A172 (cell line): ENCODE results near the gene INPP4A. TPM values are rescaled to one million over a fixed set of nuclear protein-coding genes. Genes with fewer than 3 reads are reported as not detected.

Source experiments
- DNase-seq: peaks from one replicate; pipeline ENCODE4 v3.0.0-alpha.2; 2015; ENCODE audit warnings: low spot score
- total RNA-seq: library from RNA; depleted of rRNA; stranded (reverse); fragments of >200 nt; shearing (Covaris generic); gene quantifications from 2 replicates; pipeline ENCODE4 v1.2.3, GENCODE V29; 2014

INPP4A gene
- total RNA-seq, 1 experiment from 2014 or later: 22.0 TPM

- DNase-seq: no peak
These were observed 16.2 kb downstream of the INPP4A start for GRCh38 chr2:98460573-98461497.

GRCh38 chr2:98461498-98462049 is 16.9 kb downstream of the INPP4A start:
- no peak for DNase-seq

GRCh38 chr2:98463081-98463481 is 18.4 kb downstream of the INPP4A start:
- DNase-seq: no peak

- DNase-seq: no peak
These were observed 18.9 kb downstream of the INPP4A start for GRCh38 chr2:98463551-98463971.

GRCh38 chr2:98463988-98464771 is 19.5 kb downstream of the INPP4A start:
- DNase-seq: no peak

- DNase-seq: no peak
These were observed 20.2 kb downstream of the INPP4A start for GRCh38 chr2:98464772-98465310.

GRCh38 chr2:98465456-98466226 is 21.0 kb downstream of the INPP4A start:
- peak; percentile 79 for DNase-seq

- no peak for DNase-seq
These were observed 22.5 kb downstream of the INPP4A start for GRCh38 chr2:98467082-98467536.

- no peak for DNase-seq
These were observed 23.0 kb downstream of the INPP4A start for GRCh38 chr2:98467652-98468051.

- peak; percentile 18 for DNase-seq
These were observed 24.1 kb downstream of the INPP4A start for GRCh38 chr2:98468621-98469236.

- DNase-seq: no peak
These were observed 25.3 kb downstream of the INPP4A start for GRCh38 chr2:98469862-98470544.

- DNase-seq: no peak
These were observed 26.2 kb downstream of the INPP4A start for GRCh38 chr2:98470851-98471255.

GRCh38 chr2:98471402-98472131 is 26.9 kb downstream of the INPP4A start:
- DNase-seq: no peak

GRCh38 chr2:98472132-98472650 is 27.5 kb downstream of the INPP4A start:
- no peak for DNase-seq

- DNase-seq: no peak
These were observed 28.5 kb downstream of the INPP4A start for GRCh38 chr2:98472961-98473746.

- DNase-seq: no peak
These were observed 29.5 kb downstream of the INPP4A start for GRCh38 chr2:98473995-98474780.

- no peak for DNase-seq
These were observed 30.4 kb downstream of the INPP4A start for GRCh38 chr2:98474979-98475632.
